Uterus (tissue), 2 donors: Measurements from ENCODE around the gene OR10G7.

Experiments used
- CTCF ChIP-seq, 4 experiments: fragments of 200-600 bp in 2 of 4; fragments of 450-650 bp in 2 of 4; sonication (generic) in 2 of 4; IDR thresholded peaks; one replicate each; pipeline ENCODE4 v1.5.1; 2016 to 2019; ENCODE audit warnings: antibody characterized with exemption in 4 of 4, mild to moderate bottlenecking in 2 of 4, moderate library complexity in 1 of 4
- POLR2A ChIP-seq, 2 donors: fragments of 450-650 bp; IDR thresholded peaks; one replicate each; pipeline ENCODE4 v1.6.1; 2016; ENCODE audit warnings: antibody characterized with exemption in 2 of 2, mild to moderate bottlenecking in 1 of 2, moderate library complexity in 1 of 2

GRCh38 chr11:124081483-124081882 lies 40.4 kb upstream of the OR10G7 start:
- no peak for TF ChIP-seq CTCF (IDR thresholded peaks at IDR 0.05)
- no peak for TF ChIP-seq POLR2A (IDR thresholded peaks at IDR 0.05)
